SK-N-SH (cell line): ENCODE results near the gene COL5A2.

Source experiments
- CTCF ChIP-seq: fragments of 200-600 bp; sonication (generic); IDR thresholded peaks from 2 replicates; pipeline ENCODE4 v1.6.1; 2017; ENCODE audit warnings: antibody characterized with exemption, mild to moderate bottlenecking, moderate library complexity
- EP300 ChIP-seq, 2 experiments: IDR thresholded peaks; 2 replicates each; pipeline versions ENCODE4 v1.4.0 to v1.6.1; 2012; ENCODE audit warnings: borderline replicate concordance in 1 of 2, low read depth in 1 of 2, low read length in 1 of 2
- FOXM1 ChIP-seq: IDR thresholded peaks from 2 replicates; pipeline ENCODE4 v1.4.0; 2012; ENCODE audit warnings: low read depth, mild to moderate bottlenecking
- JUND ChIP-seq: IDR thresholded peaks from 2 replicates; pipeline ENCODE4 v1.4.0; 2012
- NFIC ChIP-seq: IDR thresholded peaks from 2 replicates; pipeline ENCODE4 v1.4.0; 2012; ENCODE audit warnings: borderline replicate concordance
- POLR2AphosphoS5 ChIP-seq: IDR thresholded peaks from 2 replicates; pipeline ENCODE4 v1.6.1; 2012; ENCODE audit warnings: low read depth, low read length
- RCOR1 ChIP-seq: fragments of 150-350 bp; IDR thresholded peaks from 2 replicates; pipeline ENCODE4 v1.6.1; 2017; ENCODE audit warnings: antibody characterized with exemption, low read length
- TAF1 ChIP-seq: IDR thresholded peaks from 2 replicates; pipeline ENCODE4 v1.6.1; 2012; ENCODE audit warnings: low read depth, mild to moderate bottlenecking, low read length, moderate library complexity, borderline replicate concordance
- YY1 ChIP-seq: IDR thresholded peaks from 2 replicates; pipeline ENCODE4 v1.4.0; 2012; ENCODE audit warnings: low read depth, mild to moderate bottlenecking

DNA sequence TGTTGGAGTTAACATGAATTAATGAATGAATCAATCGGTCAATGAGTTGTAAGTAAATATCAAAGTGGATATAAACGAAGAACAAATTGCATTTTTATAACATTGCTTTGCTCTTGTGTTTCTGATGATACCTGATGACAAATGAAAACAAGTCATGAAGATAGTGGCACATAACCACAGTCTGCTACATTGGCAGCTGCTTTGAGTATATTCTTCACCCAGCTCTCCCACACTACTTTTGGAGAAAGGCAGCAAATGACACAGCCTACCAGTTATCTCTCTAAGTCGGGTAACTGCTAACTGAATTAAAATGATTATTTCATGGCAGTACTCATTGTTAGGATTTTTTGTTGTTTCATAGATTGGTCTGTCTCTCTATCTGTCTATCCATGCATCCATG lies 76.8 kb downstream of the COL5A2 start:
- no peak for TF ChIP-seq CTCF
- TF ChIP-seq TAF1, result no peak
- no peak for TF ChIP-seq EP300 (IDR thresholded peaks at IDR 0.05; ENCODE audit: borderline replicate concordance in 1 of 2, low read depth in 1 of 2, low read length in 1 of 2)
- TF ChIP-seq JUND, result no peak
- TF ChIP-seq NFIC, result no peak
- no peak for TF ChIP-seq RCOR1
- no peak for TF ChIP-seq POLR2AphosphoS5
- TF ChIP-seq YY1, result no peak
- no peak for TF ChIP-seq FOXM1
